Neural cell (in vitro differentiated cells): Measurements from ENCODE around the gene SREK1IP1.

Experiments
- CTCF ChIP-seq: fragments of 450-650 bp; IDR thresholded peaks from 2 replicates; pipeline ENCODE4 v1.5.1; 2014; ENCODE audit warnings: antibody characterized with exemption, mild to moderate bottlenecking, moderate library complexity; ENCODE audit not compliant: poor library complexity, severe bottlenecking
- MXI1 ChIP-seq: fragments of 450-650 bp; conservative IDR thresholded peaks from 2 replicates; pipeline ENCODE4 v1.6.1; 2014; ENCODE audit warnings: antibody characterized with exemption, mild to moderate bottlenecking; ENCODE audit not compliant: poor library complexity, severe bottlenecking
- RAD21 ChIP-seq: fragments of 450-650 bp; conservative IDR thresholded peaks from 2 replicates; pipeline ENCODE4 v1.6.1; 2014; ENCODE audit warnings: antibody characterized with exemption, mild to moderate bottlenecking, moderate library complexity

- TF ChIP-seq CTCF (no peak), RAD21 (no peak), MXI1 (no peak)
Measured at GRCh38 chr5:64796301-64796700, 27.8 kb upstream of the SREK1IP1 start.
